GM21390 (cell line): ENCODE results near the gene SLC52A1.

Experiments used
- ATAC-seq: cut with Tn5 transposase; IDR thresholded peaks from one replicate; pipeline ENCODE4 v1.9.1; 2021; ENCODE audit not compliant: unreplicated experiment

Gene SLC52A1

DNA sequence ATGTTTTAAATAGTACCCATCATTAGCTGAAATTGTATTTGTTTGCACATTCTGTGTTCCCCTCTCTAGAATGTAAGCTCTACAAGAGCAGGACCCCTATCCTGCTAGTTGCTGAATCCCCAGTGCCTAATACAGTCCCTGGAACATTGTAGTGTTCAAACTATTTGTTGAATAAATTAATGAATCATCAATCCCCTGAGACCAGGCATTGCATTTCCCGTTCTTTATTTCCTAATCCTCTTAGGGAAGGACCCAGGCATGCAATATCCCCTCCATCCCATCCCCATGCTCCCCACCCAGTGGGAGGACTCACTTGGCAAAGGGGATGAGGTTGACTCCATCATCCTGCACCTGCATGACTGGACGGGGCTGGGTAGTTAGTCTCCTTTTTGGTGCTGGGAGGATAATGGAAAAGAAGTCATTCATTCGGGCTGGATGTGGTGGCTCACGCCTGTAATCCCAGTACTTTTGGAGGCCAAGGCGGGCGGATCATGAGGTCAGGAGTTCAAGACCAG lies 41.1 kb downstream of the SLC52A1 start:
- ATAC-seq: no peak

DNA sequence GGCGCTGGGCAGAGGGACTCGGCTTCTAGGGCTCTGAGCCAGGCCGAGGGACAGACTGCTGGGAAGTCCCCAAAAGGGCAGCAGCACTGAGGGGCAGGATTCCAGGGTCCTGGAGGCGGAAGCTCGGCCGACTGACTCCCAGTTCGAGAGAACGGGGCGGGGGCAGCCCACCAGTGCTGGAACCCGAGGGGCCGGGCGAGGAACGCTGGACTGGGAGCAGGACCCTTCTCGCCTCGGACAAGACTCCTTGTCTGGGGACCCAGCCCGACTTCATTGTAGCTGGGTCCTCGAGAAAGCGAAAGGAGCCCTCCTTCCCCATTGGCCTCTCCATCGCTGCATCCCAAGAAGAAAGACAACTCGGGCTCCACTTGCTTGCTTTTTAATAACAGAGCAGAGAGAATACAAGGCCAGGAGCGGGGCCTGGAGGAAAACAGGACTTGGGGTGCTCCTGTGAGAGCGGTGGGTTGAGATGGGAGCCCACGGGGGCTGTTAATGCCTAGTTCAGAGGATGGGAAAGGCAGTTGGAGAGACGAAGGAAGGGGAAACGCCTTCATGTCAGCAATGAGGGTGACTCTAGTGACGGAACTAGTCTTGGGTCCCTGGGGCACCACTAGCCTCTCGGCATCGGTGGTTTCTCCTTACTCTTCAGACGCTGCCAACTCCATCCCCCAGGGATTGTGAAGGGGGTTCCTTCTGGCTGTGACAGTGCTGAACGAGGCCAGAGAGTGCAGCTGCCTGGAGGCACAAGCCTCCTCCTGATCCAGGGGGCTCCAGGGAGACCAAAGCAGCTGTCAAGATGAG lies 47.3 kb downstream of the SLC52A1 start:
- ATAC-seq: no peak

DNA sequence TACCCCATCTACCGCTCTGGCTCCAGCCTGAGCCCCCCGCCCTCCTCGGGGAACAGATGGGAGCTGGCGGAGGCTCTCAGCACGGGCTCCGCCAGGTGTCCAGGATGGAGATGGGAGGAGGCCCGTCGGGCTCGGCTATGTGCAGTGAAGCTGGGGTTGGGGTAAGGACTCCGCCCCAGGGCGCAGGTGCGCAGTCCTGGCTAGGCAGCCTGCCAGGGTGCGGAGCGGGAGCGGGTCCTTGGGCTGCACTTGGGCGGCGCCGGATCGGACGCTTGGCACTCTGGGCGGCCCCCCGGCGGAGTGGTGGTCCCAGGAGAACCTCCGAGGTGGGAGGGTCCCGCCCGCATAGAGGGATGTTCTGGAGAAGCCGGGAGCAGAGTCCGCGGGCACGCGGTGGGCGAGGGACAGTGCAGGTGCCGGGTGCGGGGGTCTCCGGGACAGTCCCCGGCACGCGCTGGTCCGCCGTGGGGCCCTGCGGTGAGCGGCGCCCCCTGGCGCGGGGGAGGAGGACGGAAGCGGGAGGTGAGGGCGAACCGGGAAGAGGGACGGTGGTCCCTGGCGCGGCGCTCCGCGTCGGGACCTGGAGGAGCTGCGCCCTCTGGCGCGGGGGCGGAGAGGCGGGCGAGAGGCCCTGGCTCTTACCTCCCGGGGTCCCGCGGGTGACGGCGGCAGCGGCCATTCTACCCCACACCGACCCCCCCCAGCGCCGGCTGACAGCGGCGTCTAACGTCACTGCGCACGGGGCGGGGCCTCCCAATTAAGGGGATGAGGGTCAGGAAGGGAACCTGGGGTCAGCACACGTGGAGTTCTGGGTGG lies 48.1 kb downstream of the SLC52A1 start, which contains the start of gene CAMTA2:
CAMTA2 (minus strand) TSS at position 725 of the 816 bp plus-strand sequence. CDS start 1,453 bp downstream, outside the sequence.
- ATAC-seq: peak; percentile 73

DNA sequence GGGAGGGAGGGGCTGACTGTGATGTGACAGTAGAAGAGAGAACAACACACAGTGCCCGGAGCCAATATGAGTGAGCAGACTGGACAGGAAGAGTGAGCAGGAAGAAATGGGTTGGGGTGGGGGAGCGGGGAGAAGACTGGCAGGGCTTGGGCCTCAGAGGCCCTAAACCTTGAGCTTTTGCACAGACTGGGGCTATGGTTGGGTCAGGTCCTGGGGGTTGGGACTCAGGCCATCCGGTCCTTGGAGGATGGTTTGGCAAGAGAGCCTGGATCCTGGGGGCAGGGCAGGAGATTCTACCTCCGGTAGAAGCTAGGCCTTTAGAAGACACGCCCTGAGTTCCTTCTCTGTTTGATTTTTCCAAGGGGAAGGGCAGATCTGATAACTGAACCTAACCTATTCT lies 48.8 kb downstream of the SLC52A1 start:
- no peak for ATAC-seq
